Lung microvascular endothelial cell (primary cell): ENCODE results near the gene KRTAP10-8. TPM values are rescaled to one million over a fixed set of nuclear protein-coding genes. Genes with fewer than 3 reads are reported as not detected.
"Not testable (repeated sequence)": the region's sequence is repeated elsewhere in the genome, so short reads cannot be mapped to it uniquely, and the experiment has no call there.

Source experiments
- DNase-seq, 2 donors: peaks; one replicate each; pipeline versions ENCODE4 v3.0.0 to v3.0.0-alpha.2; 2010; ENCODE audit warnings: low read depth in 2 of 2
- total RNA-seq: library from RNA; depleted of rRNA; stranded (reverse); fragments of >200 nt; gene quantifications from 2 replicates; pipeline ENCODE4 v1.2.1, GENCODE V29; 2014

KRTAP10-8 gene
- not detected in 2 replicates for total RNA-seq

GRCh38 chr21:44612029-44612486 is at the start of gene KRTAP10-8:
KRTAP10-8 (plus strand) TSS chr21:44612079; CDS start chr21:44612101, 22 bp downstream.
- DNase-seq = no peak

- DNase-seq = no peak
Observed at GRCh38 chr21:44564099-44564498, 47.8 kb upstream of the KRTAP10-8 start.

- DNase-seq = no peak
Observed at GRCh38 chr21:44564886-44565598, 46.8 kb upstream of the KRTAP10-8 start.

GRCh38 chr21:44566403-44566802 is 45.5 kb upstream of the KRTAP10-8 start:
- no peak for DNase-seq

GRCh38 chr21:44567481-44568171 is 44.3 kb upstream of the KRTAP10-8 start:
- DNase-seq = no peak

GRCh38 chr21:44568261-44568660 is 43.6 kb upstream of the KRTAP10-8 start:
- DNase-seq = no peak

GRCh38 chr21:44568667-44569556 is 43.0 kb upstream of the KRTAP10-8 start:
- DNase-seq = no peak

- no peak for DNase-seq
Observed at GRCh38 chr21:44569861-44570517, 41.9 kb upstream of the KRTAP10-8 start.

GRCh38 chr21:44571296-44571695 is 40.6 kb upstream of the KRTAP10-8 start:
- no peak for DNase-seq

- no peak for DNase-seq
Observed at GRCh38 chr21:44571844-44572782, 39.8 kb upstream of the KRTAP10-8 start.

- no peak for DNase-seq
Observed at GRCh38 chr21:44572959-44573583, 38.8 kb upstream of the KRTAP10-8 start.

GRCh38 chr21:44573630-44574456 is 38.0 kb upstream of the KRTAP10-8 start, which contains the start of gene KRTAP10-4:
KRTAP10-4 (plus strand) TSS chr21:44573729; CDS start chr21:44573759, 30 bp downstream.
- not testable (repeated sequence) for DNase-seq

- no peak for DNase-seq
Observed at GRCh38 chr21:44574457-44575306, 37.2 kb upstream of the KRTAP10-8 start.

GRCh38 chr21:44575307-44576024 is 36.4 kb upstream of the KRTAP10-8 start:
- DNase-seq = no peak

GRCh38 chr21:44576025-44576420 is 35.9 kb upstream of the KRTAP10-8 start:
- DNase-seq = no peak

- no peak for DNase-seq
Observed at GRCh38 chr21:44578371-44579055, 33.4 kb upstream of the KRTAP10-8 start.
